Thyroid gland (tissue), 4 donors: ENCODE results near the gene RBM23.

Source experiments
- POLR2A ChIP-seq, 2 donors: fragments of 450-650 bp; IDR thresholded peaks; one replicate each; pipeline ENCODE4 v1.6.1; 2017; ENCODE audit warnings: antibody characterized with exemption in 2 of 2, mild to moderate bottlenecking in 2 of 2, moderate library complexity in 1 of 2
- TF ChIP-seq, protein P1 (sequence below), 6 experiments: fragments of 200-600 bp in 3 of 6; fragments of 450-650 bp in 3 of 6; sonication (generic) in 3 of 6; IDR thresholded peaks; one replicate each; pipeline ENCODE4 v1.5.1; 2016 to 2019; ENCODE audit warnings: antibody characterized with exemption in 6 of 6, mild to moderate bottlenecking in 2 of 6, inconsistent platforms in 1 of 6, moderate library complexity in 1 of 6

DNA sequence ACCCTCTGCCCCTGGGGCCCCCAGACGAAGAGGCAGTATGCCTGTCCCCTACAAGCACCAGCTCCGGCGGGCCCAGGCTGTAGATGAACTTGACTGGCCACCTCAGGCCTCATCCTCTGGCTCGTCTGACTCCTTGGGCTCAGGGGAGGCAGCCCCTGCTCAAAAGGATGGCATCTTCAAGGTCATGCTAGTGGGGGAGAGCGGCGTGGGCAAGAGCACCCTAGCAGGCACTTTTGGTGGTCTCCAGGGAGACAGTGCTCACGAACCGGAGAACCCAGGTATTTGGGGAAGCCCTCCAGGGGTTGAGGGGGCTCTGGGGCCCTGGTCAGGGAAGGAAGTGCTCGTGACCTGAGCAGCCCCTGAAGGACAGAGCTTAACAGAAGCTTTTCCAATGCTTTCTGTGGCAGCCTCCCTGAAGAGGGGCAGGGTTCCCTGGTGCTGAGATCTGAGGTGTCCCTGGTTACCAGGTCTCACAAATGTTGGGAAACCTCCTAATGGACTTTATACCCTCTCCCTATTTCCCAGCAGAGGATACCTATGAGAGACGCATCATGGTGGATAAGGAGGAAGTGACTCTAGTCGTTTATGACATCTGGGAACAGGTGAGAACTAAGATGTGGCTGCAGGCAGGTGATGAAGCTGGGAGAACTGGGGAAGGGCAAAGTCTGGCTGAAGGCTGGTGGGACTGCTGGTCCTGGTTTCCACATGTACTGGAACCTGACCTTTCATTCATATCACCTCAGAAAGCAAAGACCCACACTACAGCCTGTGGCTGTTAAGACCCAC lies 34.0 kb downstream of the RBM23 start:
- TF ChIP-seq, protein P1, sequence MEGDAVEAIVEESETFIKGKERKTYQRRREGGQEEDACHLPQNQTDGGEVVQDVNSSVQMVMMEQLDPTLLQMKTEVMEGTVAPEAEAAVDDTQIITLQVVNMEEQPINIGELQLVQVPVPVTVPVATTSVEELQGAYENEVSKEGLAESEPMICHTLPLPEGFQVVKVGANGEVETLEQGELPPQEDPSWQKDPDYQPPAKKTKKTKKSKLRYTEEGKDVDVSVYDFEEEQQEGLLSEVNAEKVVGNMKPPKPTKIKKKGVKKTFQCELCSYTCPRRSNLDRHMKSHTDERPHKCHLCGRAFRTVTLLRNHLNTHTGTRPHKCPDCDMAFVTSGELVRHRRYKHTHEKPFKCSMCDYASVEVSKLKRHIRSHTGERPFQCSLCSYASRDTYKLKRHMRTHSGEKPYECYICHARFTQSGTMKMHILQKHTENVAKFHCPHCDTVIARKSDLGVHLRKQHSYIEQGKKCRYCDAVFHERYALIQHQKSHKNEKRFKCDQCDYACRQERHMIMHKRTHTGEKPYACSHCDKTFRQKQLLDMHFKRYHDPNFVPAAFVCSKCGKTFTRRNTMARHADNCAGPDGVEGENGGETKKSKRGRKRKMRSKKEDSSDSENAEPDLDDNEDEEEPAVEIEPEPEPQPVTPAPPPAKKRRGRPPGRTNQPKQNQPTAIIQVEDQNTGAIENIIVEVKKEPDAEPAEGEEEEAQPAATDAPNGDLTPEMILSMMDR (IDR thresholded peaks at IDR 0.05): no peak
- no peak for TF ChIP-seq POLR2A (IDR thresholded peaks at IDR 0.05)
